K562 (cell line): ENCODE results near the gene SDHC. TPM values are rescaled to one million over a fixed set of nuclear protein-coding genes. Genes with fewer than 3 reads are reported as not detected.

Source experiments
- ATAC-seq: fragments of 200-7000 bp; cut with Tn5 transposase; 3 replicates; pipeline ENCODE4 v1.9.1; 2020; ENCODE audit warnings: moderate library complexity
- BruUV-seq: library from RNA; stranded (reverse); fragments of 400-500 nt; replicated peaks from 2 replicates; lab custom pipeline; 2021; lab: Mats Ljungman, UMichigan
- CTCF ChIA-PET: fragments of 300-600 bp; formaldehyde crosslinking; extraction: SDS; loops from one replicate; lab custom pipeline; 2021; ENCODE audit warnings: low intra/inter-chr PET ratio; lab: Yijun Ruan, JAX
- POLR2A ChIA-PET: fragments of 300-600, 350-650 bp; sonication (Branson Sonifier 250); formaldehyde crosslinking; extraction: SDS; loops from one replicate; lab custom pipeline; 2021; ENCODE audit warnings: antibody characterized with exemption, inconsistent platforms; lab: Yijun Ruan, JAX
- DNase-seq, 4 experiments: peaks; one replicate each; pipeline versions ENCODE4 v3.0.0 to v3.0.0-alpha.2; 2011 to 2018; ENCODE audit warnings: low spot score in 3 of 4, mixed read lengths in 3 of 4; ENCODE audit errors: extremely low read depth in 1 of 4
- FAIRE-seq: peaks from 2 replicates; lab custom pipeline; 2011; peaks lifted over from hg19 to GRCh38; lab: Jason Lieb, UNC
- H2AFZ ChIP-seq: 2 replicates; pipeline ENCODE4 v1.6.0; 2011; ENCODE audit warnings: low read depth, low read length, control low read depth, inconsistent platforms
- H3K27ac ChIP-seq: fragments of 200-600 bp; 3 replicates; pipeline ENCODE4 v1.8.0; 2011; ENCODE audit warnings: low read depth, mild to moderate bottlenecking, control low read depth, inconsistent platforms, low read length, moderate library complexity, mixed read lengths; ENCODE audit errors: extremely low read depth
- H3K27me3 ChIP-seq, 2 experiments: fragments of 300-600 bp in 1 of 2; 2 replicates in 1 of 2; 3 replicates in 1 of 2; pipeline versions ENCODE4 v1.6.0 to v1.8.0; 2011; ENCODE audit warnings: inconsistent platforms in 2 of 2, low read length in 2 of 2, mild to moderate bottlenecking in 1 of 2, mixed read lengths in 1 of 2, moderate library complexity in 1 of 2; ENCODE audit not compliant: control insufficient read depth in 2 of 2, insufficient read depth in 2 of 2
- H3K36me3 ChIP-seq: fragments of 300-600 bp; 3 replicates; pipeline ENCODE4 v1.8.0; 2011; ENCODE audit warnings: mild to moderate bottlenecking, low read length, inconsistent platforms; ENCODE audit not compliant: control insufficient read depth, insufficient read depth
- H3K4me1 ChIP-seq, 2 experiments: fragments of 200-600 bp in 1 of 2; replicated peaks in 1 of 2; 2 replicates in 1 of 2; 3 replicates in 1 of 2; pipeline versions ENCODE4 v1.5.1 to v1.8.0; 2011; ENCODE audit warnings: inconsistent platforms in 2 of 2, low read length in 2 of 2, mild to moderate bottlenecking in 1 of 2, mixed read lengths in 1 of 2, moderate library complexity in 1 of 2; ENCODE audit not compliant: control insufficient read depth in 2 of 2, insufficient read depth in 2 of 2
- H3K4me2 ChIP-seq: 2 replicates; pipeline ENCODE4 v1.6.1; 2011; ENCODE audit warnings: low read length, control low read depth, inconsistent platforms, mixed read lengths; ENCODE audit not compliant: insufficient read depth
- H3K4me3 ChIP-seq: fragments of 200-600 bp; sonication (generic), shearing (Covaris generic); 2 replicates; pipeline ENCODE4 v1.5.1; 2016; ENCODE audit warnings: control low read depth, inconsistent platforms
- H3K79me2 ChIP-seq: fragments of 200-600 bp; 3 replicates; pipeline ENCODE4 v1.8.0; 2011; ENCODE audit warnings: low read length, inconsistent platforms; ENCODE audit not compliant: control insufficient read depth, insufficient read depth
- H3K9ac ChIP-seq, 2 experiments: 2 replicates each; pipeline versions ENCODE4 v1.6.0 to v1.6.1; 2011; ENCODE audit warnings: low read depth in 2 of 2, low read length in 2 of 2, control low read depth in 1 of 2, inconsistent platforms in 1 of 2, mild to moderate bottlenecking in 1 of 2, mixed read lengths in 1 of 2; ENCODE audit not compliant: insufficient read depth in 1 of 2
- H3K9me1 ChIP-seq: one replicate; pipeline ENCODE4 v1.6.0; 2011; ENCODE audit warnings: inconsistent platforms, mild to moderate bottlenecking, low read length, moderate library complexity; ENCODE audit not compliant: control insufficient read depth, insufficient read depth
- H3K9me3 ChIP-seq: replicated peaks from 2 replicates; pipeline ENCODE4 v1.5.1; 2011; ENCODE audit warnings: low read depth, low read length, inconsistent platforms; ENCODE audit not compliant: control insufficient read depth, insufficient read depth
- H4K20me1 ChIP-seq: replicated peaks from 2 replicates; pipeline ENCODE4 v1.6.1; 2011; ENCODE audit warnings: low read length, inconsistent platforms, mixed read lengths; ENCODE audit not compliant: control insufficient read depth, insufficient read depth
- BCLAF1 ChIP-seq, 2 experiments: fragments of 450-650 bp in 1 of 2; IDR thresholded peaks; 2 replicates each; pipeline ENCODE4 v1.6.1; 2011 to 2017; ENCODE audit warnings: low read depth in 2 of 2, antibody characterized with exemption in 1 of 2, borderline replicate concordance in 1 of 2, low read length in 1 of 2, mild to moderate bottlenecking in 1 of 2, mixed read lengths in 1 of 2; ENCODE audit not compliant: control insufficient read depth in 1 of 2
- CBX2 ChIP-seq: fragments of 200-600 bp; sonication (generic); IDR thresholded peaks from one replicate; pipeline ENCODE4 v1.6.1; 2012; ENCODE audit warnings: mild to moderate bottlenecking, low read length, inconsistent platforms; ENCODE audit not compliant: insufficient read depth, poor library complexity, severe bottlenecking
- NCOA6 ChIP-seq: fragments of 450-650 bp; IDR thresholded peaks from 2 replicates; pipeline ENCODE4 v1.6.1; 2017; ENCODE audit warnings: mild to moderate bottlenecking
- NEUROD1 ChIP-seq: fragments of 150-350 bp; IDR thresholded peaks from 2 replicates; pipeline ENCODE4 v1.6.1; 2014; ENCODE audit warnings: borderline replicate concordance, low read length, low read depth; ENCODE audit not compliant: partially characterized antibody
- THRAP3 ChIP-seq: fragments of 450-650 bp; IDR thresholded peaks from 2 replicates; pipeline ENCODE4 v1.6.1; 2016; ENCODE audit warnings: mild to moderate bottlenecking, inconsistent platforms, borderline replicate concordance
- U2AF2 ChIP-seq: fragments of 200-400 bp; formaldehyde crosslinking; optimal IDR thresholded peaks from 2 replicates; pipeline ENCODE3; 2017; ENCODE audit warnings: low read depth, mild to moderate bottlenecking, low read length
- ZNF134 ChIP-seq: fragments of 250-450 bp; sonication (Bioruptor Pico); conservative IDR thresholded peaks from 2 replicates; pipeline ENCODE4 v1.4.0; 2020
- WGBS: fragments of 100-300 bp; shearing (Covaris generic); methylation state at CpG from one replicate; pipeline ENCODE4 v1.1.6; 2016; ENCODE audit warnings: low coverage, mixed read lengths; ENCODE audit not compliant: insufficient coverage; ENCODE audit errors: missing lambda C conversion rate; 5-methylcytosine and 5-hydroxymethylcytosine counted together
- in situ Hi-C: fragments of 300-500 bp; cut with MboI; formaldehyde crosslinking; loops from 4 replicates; pipeline ENCODE4 v1.15.0; 2018; ENCODE audit warnings: inconsistent platforms, mixed read lengths
- intact Hi-C: fragments of 100-400 bp; cut with micrococcal nuclease; formaldehyde crosslinking; loops from 2 replicates; pipeline ENCODE4 v1.14.2; 2022
- polyA plus RNA-seq, 8 experiments: library from polyadenylated mRNA; depleted of rRNA in 4 of 8; stranded (reverse) in 5 of 8; unstranded in 3 of 8; fragments of >200 nt; fragmentation: Nextera tagmentation in 2 of 8; fragmentation: Illumina TruSeq in 1 of 8; extraction: Ambion mirVana in 2 of 8; extraction: Trizol in 1 of 8; gene quantifications; 2 replicates each; pipeline versions ENCODE4 v1.2.1 to v1.2.3, GENCODE V29; 2011 to 2014; ENCODE audit warnings: inconsistent platforms in 1 of 8, missing spikeins in 1 of 8
- total RNA-seq, 7 experiments: library from RNA; depleted of rRNA in 6 of 7; stranded (reverse); fragments of >200 nt in 6 of 7; fragmentation: Illumina TruSeq in 2 of 7; extraction: Trizol in 2 of 7; gene quantifications; 2 replicates each; pipeline versions ENCODE4 v1.2.1 to v1.2.3, GENCODE V29; 2011 to 2021; ENCODE audit warnings: low replicate concordance in 1 of 7

Gene SDHC
- total and polyA plus RNA-seq, 9 of the 15 experiments (the other 6 are each of a cell fraction or from before 2014, with no cell fraction given) = 7.7 to 309 (median 174) TPM

- Histone ChIP-seq H2AFZ (no peak within 1 kb of the TSS; the same call in none of the 2 replicates), H3K79me2 (peaks cover 17% of the 10 kb centered on the region), H3K27me3 (no peaks in the 10 kb centered on the region), H3K9me3 (no peaks in the 10 kb centered on the region), H3K27ac (no peak within 1 kb of the TSS), H3K4me1 (peaks cover 38 to 40% of the 10 kb centered on the region in 2 experiments), H3K9me1 (no peaks in the 10 kb centered on the region), H3K4me2 (no peak within 1 kb of the TSS), H3K36me3 (no peaks in the 10 kb centered on the region), H3K4me3 (no peak within 1 kb of the TSS), H4K20me1 (no peaks in the 10 kb centered on the region), H3K9ac (peak within 1 kb of the TSS in 1 of 2 experiments; percentile 15; a peak in 1 of 4 replicates)
- TF ChIP-seq ZNF134 (CRISPR knock-in tag) (no peak), CBX2 (no peak), NEUROD1 (no peak), U2AF2 (no peak), THRAP3 (no peak), NCOA6 (no peak), BCLAF1 (IDR thresholded peaks at IDR 0.05; ENCODE audit: borderline replicate concordance in 1 of 2, control insufficient read depth in 1 of 2, low read depth in 2 of 2, low read length in 1 of 2) (no peak)
- ATAC-seq (no peak), DNase-seq (no peak), FAIRE-seq (no peak)
- no TSS peak for BruUV-seq
- CTCF ChIA-PET = no interaction called here
- intact Hi-C loops (loop anchor here (5.0 to 10.0 kb wide), 3 partner anchors 57 to 135 kb away; partner anchors contain the start of genes CFAP126 and NDUFS2), in situ Hi-C loops (no loop called here)
- 24% methylated on average over 2 of the region's 2 CpGs for WGBS
- POLR2A ChIA-PET = no interaction called here
These were observed 4.3 kb upstream of the SDHC start, which contains the start of gene MPZ for GRCh38 chr1:161309868-161310267. Gene MPZ (minus strand): TSS chr1:161309968. CDS start chr1:161309905, 63 bp downstream.
